Measurements from ENCODE around the gene TMPRSS7. TPM values are rescaled to one million over a fixed set of nuclear protein-coding genes. Genes with fewer than 3 reads are reported as not detected.
A peak's percentile ranks its signal among the peaks of the same experiment; 100 is the strongest.

Gene TMPRSS7, protein sequence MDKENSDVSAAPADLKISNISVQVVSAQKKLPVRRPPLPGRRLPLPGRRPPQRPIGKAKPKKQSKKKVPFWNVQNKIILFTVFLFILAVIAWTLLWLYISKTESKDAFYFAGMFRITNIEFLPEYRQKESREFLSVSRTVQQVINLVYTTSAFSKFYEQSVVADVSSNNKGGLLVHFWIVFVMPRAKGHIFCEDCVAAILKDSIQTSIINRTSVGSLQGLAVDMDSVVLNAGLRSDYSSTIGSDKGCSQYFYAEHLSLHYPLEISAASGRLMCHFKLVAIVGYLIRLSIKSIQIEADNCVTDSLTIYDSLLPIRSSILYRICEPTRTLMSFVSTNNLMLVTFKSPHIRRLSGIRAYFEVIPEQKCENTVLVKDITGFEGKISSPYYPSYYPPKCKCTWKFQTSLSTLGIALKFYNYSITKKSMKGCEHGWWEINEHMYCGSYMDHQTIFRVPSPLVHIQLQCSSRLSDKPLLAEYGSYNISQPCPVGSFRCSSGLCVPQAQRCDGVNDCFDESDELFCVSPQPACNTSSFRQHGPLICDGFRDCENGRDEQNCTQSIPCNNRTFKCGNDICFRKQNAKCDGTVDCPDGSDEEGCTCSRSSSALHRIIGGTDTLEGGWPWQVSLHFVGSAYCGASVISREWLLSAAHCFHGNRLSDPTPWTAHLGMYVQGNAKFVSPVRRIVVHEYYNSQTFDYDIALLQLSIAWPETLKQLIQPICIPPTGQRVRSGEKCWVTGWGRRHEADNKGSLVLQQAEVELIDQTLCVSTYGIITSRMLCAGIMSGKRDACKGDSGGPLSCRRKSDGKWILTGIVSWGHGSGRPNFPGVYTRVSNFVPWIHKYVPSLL
- total RNA-seq, result not detected
- long read RNA-seq, result 0 reads

DNA sequence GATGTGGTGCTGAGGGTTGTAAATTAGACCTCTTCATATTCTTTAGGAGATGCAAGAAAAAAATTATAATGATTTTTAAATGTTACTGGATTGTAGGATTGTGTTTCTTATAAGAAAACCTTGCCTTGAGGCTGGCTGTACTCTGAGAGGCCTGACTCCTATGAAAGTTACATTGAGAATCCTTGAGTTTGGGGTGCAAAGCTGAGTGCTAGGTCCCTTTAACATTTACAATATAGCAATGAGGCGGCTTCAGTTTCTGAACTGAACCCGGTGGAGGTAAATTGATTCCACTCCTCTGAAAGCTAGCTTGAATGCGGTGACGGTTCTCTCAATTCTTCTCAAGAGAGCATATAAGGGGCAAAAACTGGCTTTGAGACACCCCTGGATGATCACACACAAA, at the start of gene TMPRSS7:
Gene TMPRSS7 (plus strand): TSS at position 301 of the 400 bp plus-strand sequence. CDS start 110 bp downstream, outside the sequence.
- intact Hi-C loops (cut with DNase I), result no loop called here
- DNase-seq (no peak), ATAC-seq (ENCODE audit: poor library complexity) (no peak)

DNA sequence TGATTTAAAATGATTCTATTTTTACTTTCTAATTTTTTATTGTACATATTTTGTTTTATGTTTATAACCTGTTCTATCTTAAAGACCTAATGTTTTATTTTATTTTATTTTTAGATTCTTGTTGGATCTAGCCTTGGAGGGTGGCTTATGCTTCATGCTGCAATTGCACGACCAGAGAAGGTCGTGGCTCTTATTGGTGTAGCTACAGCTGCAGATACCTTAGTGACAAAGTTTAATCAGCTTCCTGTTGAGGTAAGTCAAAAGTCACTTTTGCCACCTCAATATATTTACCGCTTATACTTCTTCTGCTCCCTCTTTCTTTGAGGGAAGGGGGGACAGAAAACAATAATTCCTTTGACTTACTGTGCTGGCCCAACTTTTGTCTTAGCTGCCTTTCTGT, 47.7 kb upstream of the TMPRSS7 start:
- intact Hi-C loops (cut with DNase I), result no loop called here
- ATAC-seq (ENCODE audit: poor library complexity), result no peak

DNA sequence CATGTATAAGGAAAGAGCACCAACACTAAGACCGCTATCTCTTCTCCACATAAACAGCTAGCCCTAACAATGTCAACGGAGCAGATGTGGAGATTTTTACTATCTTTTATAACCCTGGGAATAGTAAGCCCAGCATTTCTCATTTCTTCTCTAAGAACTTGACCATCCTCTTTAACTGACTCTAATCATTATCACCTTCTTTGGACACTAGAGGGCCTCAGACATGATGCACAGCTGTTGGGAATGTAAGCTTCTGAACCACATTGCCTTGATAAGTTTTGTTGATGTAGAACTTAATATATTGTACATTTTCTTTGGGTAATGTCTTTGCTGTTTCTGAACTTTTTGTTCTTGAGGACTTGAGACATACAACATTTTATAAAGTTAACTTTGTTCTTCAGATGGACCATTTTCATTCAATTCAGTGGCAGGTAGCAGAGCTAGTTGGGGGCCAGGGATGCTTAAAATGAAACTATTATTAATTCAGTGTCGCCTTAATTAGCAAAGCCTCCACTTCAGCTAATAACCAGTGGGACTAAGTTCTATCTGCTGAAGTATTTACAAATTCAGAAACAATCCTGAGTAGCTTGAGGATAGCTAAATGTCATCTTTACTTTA, 45.4 kb upstream of the TMPRSS7 start:
- peak; percentile 86 for ATAC-seq (ENCODE audit: poor library complexity)
- DNase-seq, result no peak

More for the DNA sequence above, 47.7 kb upstream of the TMPRSS7 start:
- no peak for DNase-seq

DNA sequence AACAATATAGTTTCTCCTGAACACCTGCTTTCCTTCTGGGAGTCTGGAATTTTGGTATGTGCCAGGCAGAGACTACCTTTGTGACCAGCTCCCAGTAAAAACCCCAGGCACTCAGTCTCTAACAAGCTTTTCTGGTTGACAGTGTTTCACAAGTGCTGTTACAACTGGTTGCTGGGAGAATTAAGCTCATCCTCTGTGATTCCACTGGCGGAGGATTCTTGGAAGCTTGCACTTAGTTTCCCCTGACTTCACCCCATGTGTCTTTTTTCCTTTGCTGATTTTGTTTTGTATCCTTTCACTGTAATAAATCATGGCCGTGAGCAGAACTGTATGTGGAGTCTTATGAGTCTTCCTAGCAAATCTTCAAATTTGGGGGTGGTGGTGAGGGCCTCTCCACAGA, 41.5 kb upstream of the TMPRSS7 start:
- DNase-seq, result no peak
- ATAC-seq (ENCODE audit: poor library complexity), result no peak
- intact Hi-C loops (cut with DNase I), result no loop called here

More for the DNA sequence above, 45.4 kb upstream of the TMPRSS7 start:
- intact Hi-C loops (cut with DNase I), result loop anchor here (2.0 kb wide), 1 partner anchor 54 kb away; no protein-coding TSS in a partner anchor

DNA sequence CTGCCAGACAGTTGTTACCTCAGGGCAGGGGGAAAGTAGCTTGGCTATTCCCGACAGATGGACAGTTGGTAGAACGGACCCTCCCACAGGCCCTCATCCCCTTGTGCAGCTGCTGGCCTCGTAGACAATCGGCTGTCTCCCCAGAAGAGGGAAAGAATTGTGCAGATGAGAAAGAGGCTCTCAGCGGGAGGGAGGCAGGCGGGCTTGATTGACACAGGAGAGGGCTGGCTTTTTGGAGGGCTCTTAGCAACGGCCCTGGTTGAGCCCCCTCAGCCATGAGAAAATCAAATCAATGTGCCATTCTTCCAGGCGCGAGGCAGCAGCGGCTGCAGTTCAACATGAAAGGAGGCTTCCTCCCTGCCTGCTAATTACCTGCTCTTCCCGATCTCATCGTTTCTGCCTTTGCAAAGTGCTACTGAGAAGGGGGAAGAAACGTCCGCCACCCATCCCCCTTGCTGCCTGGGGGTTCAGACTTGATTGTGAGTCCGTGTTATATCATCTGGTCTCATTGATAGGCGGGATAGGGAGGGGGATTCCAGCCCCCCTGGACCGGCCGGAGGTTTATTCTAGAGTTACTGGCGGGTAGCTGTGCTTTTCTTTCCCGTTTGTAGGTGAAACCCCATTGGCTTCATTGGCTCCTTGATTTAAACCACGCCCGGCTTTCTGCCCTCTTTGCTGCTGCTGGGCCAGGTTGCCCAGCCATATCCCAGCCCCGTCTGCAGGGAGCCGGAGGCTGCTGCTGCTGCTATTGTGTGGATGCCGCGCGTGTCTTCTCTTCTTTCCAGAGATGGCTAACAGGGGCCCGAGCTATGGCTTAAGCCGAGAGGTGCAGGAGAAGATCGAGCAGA, 35.7 kb upstream of the TMPRSS7 start, which contains the start of gene TAGLN3:
Gene TAGLN3 (plus strand): TSS at position 287 of the 848 bp plus-strand sequence. CDS start 501 bp downstream, at position 788.
- DNase-seq, result peak; percentile 39
- intact Hi-C loops (cut with DNase I), result no loop called here
- ATAC-seq (ENCODE audit: poor library complexity), result peak; percentile 52

DNA sequence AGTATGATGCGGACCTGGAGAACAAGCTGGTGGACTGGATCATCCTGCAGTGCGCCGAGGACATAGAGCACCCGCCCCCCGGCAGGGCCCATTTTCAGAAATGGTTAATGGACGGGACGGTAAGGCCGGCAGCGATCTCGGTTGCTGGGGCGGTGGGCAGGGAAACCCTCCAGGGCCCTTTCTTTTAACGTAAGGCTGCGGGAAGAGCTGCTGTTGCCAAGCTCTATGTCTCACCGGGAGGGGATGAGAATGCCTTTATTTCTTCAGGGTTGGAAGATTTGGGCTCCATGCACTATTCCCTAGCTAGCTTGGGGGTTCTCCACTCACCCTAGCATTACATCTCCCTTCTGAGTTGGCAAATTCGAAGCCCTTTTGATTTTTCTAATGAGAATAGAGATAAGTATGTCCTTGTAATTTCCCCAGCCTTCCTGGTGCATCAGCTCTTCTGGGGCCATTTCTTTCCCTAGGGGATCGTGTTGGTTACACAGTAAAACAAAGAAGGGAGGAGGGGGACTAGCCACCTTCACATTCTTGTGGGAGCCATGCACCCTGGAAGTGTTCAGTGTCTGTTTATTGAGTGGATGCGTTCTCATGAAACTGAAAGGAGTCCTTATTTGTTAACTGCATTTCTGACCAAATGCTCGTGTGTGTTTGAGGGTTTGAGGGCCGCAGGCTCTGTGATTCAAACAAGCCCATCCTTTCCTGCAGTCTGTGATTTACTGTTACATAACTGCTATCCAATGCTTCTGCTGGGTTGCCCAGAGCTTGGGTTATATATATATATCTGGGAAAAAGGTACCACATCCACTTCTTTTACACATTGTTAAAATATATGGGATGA, 34.8 kb upstream of the TMPRSS7 start:
- DNase-seq, result no peak
- no peak for ATAC-seq (ENCODE audit: poor library complexity)
- intact Hi-C loops (cut with DNase I), result no loop called here

DNA sequence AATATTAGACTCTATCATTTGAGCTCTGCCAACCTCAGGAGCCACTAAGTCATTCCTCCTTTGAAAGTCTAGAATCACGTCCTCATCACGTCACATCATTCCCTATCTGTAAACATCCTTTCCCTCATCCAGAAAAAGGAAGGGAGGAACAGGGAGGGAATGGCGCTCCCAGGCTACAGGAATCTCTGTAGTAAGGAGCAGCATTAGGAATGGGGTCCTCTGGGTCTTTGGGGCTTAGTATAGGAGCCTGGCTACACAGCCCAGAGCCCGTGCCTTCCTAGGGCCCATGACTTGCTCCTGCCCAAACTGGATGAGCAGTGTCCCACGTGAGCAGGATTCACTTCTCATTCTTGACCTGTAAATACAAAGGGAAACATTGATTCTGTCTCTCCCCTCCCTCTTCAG, 34.2 kb upstream of the TMPRSS7 start:
- no peak for ATAC-seq (ENCODE audit: poor library complexity)
- intact Hi-C loops (cut with DNase I), result no loop called here
- no peak for DNase-seq

DNA sequence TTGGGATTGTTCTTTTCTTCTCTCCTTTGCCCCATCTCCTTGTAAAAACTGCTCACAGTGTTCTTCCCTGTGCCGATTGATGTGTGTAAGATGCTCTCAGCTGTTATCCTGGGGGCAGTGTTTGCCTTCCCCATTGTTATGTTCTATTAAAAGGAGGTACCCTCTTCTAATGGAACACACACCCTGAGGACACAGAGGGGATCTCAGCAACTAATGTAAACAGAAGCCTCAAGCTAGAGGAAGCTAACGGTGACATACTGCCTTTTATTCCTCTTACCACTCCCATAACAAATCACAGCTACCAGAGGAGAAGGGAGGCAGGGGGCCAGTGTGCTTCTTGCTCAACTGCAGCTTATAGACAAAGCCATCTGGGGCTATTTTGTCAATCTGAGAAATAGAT, 33.6 kb upstream of the TMPRSS7 start:
- intact Hi-C loops (cut with DNase I), result no loop called here
- ATAC-seq (ENCODE audit: poor library complexity) (no peak), DNase-seq (no peak)

DNA sequence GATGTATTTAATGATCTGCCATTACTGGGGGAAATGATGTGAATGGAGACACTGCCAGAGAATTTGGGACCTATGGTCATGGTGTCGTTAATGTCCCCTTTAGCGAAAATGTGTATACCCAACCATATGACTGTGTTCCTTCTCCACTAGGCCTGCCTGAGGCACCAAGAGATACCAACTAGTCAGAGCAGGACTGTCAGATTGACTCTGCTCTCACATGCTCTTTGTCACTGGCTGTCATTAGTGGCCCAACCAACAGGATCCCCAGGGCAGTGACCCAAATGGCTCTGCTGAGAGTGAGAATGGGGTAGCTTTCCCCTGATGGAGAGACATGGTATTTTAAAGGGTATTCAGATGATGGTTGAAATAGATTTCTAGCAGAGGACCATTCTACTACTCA, 33.0 kb upstream of the TMPRSS7 start:
- no peak for ATAC-seq (ENCODE audit: poor library complexity)
- DNase-seq, result no peak
- intact Hi-C loops (cut with DNase I), result no loop called here

DNA sequence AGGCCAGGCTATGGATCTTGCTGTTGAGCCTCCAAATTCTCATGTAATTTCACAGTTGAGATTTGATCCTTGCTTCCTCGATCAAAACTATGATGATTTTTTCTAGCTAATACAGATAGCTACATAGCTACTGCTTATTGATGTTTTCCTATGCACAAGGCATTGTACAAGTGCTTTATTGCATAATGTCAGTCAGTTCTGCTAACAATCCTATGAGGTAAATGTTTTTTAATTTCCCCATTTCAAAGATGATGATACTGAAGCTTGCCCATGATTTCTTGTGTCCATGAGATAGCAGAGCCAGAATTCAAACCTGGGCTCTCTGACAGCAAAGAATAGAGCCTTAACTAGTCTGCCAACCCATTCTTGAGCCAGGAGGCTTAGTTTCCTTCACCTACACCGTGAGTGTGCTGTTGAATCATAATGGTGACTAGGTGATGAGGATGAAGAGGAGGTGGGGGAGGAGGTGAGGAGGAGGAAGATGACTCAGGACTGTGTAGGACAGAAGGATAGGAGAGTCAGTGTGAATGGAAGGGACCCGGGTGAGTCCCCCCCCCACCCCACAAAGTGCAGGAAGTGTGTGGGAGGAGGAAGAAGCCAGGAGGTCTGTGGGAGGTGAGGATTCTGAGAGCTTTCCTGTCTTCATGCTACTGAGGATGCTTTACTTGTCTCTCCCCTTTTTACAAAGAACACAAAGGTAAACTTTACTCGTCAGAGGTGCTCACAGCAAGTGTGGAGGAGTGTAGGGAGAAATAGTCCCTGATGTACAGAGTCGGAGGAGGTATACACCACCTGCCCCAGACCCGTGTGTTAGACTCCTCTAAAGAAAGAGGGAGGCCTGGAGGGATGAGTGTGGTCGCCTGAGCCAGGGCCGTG, 32.2 kb upstream of the TMPRSS7 start:
- intact Hi-C loops (cut with DNase I), result no loop called here

DNA sequence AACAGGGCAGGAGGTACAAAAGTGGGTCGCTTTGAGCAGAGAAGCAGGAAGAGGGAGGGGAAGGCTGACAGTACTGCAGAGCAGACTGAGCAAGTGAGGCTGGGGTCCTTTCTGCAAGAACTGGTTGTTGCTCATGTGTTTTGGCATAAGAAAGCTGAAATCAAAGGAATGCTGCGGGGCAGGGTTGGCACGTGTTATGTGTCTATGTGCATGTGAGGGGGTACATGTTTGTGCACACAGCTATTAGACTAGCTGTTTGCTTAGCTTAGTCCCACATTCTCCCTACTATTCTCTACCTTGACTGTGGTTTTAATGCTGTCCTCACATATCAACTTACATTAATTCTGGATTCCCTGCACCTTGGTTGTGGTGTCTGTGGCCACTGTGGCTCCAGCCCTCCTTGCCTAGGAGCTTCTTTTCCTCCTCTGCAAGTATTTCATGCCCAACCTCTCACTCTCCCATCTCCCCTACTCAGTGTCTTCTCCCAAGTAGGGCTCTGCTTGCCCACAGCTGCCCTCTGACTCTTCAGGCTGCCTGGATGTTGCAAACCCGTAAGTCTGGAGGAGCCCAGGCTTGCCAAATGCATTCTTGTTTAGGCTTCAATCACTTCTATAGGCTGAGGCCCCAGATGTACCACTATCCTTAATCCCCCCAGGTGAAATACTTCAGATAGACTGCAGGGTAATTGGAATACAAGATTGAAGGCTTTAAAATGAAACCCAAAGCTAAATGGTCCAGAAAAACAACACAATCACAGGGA, 31.0 kb upstream of the TMPRSS7 start:
- no peak for ATAC-seq (ENCODE audit: poor library complexity)
- intact Hi-C loops (cut with DNase I), result no loop called here

More for the DNA sequence above, 32.2 kb upstream of the TMPRSS7 start:
- no peak for DNase-seq
- no peak for ATAC-seq (ENCODE audit: poor library complexity)

DNA sequence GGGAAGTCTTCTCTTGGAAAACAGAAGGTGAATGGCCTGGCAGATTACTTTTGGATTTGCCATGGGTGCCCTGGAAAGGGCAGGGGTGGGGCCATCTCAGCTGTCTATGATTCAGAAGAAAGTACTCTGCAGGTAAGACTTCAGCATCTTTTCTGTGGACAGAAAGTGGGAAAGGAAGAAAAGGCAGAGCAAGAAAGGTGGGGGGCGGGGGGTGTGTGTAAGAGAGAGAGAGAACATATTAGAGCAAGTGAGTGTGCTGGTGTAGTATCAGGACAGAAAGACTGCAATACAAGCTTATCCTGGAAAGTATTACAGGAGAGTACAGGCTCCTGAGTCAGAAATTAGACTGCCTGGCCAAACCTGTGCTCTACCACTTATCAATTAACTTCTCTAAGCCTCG, 30.3 kb upstream of the TMPRSS7 start:
- intact Hi-C loops (cut with DNase I), result no loop called here
- no peak for ATAC-seq (ENCODE audit: poor library complexity)
- DNase-seq, result no peak

More for the DNA sequence above, 31.0 kb upstream of the TMPRSS7 start:
- DNase-seq, result no peak

DNA sequence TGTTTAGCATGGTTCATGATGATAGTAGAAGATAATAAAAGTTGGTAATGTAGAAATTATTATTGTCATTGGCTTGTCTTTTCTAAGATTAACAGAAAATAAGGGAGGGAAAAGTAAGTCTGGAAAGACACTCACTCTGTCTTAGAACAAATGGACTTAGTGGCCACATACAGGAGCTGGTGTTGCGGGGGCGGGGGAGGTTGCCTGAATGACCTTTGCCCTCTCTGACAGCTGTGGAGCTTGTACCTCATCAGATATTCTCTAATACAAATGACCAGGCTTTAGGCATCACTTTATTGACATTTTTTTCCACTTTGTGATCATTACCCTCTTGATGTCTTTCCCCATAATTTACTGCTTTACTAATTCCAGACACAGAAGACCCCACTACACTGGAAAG, 29.9 kb upstream of the TMPRSS7 start:
- ATAC-seq (ENCODE audit: poor library complexity), result no peak
- intact Hi-C loops (cut with DNase I), result no loop called here
- no peak for DNase-seq

DNA sequence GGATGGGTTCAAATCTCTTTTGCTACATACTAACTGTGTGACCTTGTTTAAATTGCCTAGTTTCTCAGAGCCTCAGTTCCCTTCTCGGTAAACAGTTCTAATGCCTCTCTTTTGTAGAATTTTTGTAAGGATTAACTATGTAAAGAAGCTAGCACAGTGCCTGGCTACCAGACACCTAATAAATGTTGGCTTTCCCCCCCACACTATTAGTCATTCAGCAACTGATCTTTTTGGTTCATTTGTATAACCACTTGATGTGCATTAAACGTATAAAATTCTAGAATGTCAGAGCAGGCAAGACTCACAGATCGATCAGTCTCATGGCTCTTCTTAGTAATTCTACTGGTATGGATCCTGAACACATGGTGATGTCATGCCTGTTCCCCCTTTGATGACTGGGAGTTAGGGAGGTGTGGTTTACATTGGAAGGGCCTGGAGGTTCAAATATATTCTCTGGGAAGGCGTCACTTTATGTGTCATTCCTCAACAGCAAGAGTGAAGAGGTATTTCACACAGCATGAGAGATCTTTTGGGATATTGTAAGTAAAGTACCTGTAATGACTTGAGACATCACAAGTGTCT, 29.4 kb upstream of the TMPRSS7 start:
- ATAC-seq (ENCODE audit: poor library complexity), result no peak
- intact Hi-C loops (cut with DNase I), result no loop called here
- DNase-seq, result no peak

DNA sequence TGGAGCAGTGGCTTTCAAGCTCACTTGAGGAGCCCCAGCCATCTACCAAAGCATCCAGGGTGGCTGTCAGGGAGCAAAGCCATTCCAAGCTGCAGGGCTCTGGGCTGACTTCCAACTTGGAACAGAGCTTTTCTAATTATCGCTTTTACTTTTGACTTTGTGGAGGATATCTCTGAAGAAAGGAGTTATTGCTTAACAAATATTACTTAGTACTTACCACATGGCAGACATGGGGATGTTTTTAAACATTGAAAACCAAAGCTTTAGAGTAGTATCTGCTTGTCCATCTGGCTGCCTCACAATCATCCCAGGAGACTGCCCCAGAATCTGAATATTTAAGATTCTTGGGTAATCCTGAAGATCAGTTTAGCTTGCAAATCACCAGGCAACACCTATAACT, 26.9 kb upstream of the TMPRSS7 start:
- ATAC-seq (ENCODE audit: poor library complexity) (peak; percentile 50), DNase-seq (peak; percentile 46)
- intact Hi-C loops (cut with DNase I), result no loop called here
